Measurements from ENCODE around the gene RNU6-9.

Gene RNU6-9

GRCh38 chr19:918481-919198, 25.4 kb downstream of the RNU6-9 start:
- peaks cover 14% of the 10 kb centered on the region for H3K4me1 ChIP-seq
- H3K9me3 ChIP-seq, result no peaks in the 10 kb centered on the region
- H3K4me3 ChIP-seq, result peak overlapping the region; percentile 44
- no peaks in the 10 kb centered on the region for H3K36me3 ChIP-seq (replicated peaks)
- in situ Hi-C loops (cut with MboI; ENCODE audit: low sequenced_read_pairs), result no loop called here
- no peaks in the 10 kb centered on the region for H3K27me3 ChIP-seq (ENCODE audit: low read depth)
- DNase-seq (ENCODE audit: low spot score in 2 of 2), result peak in 1 of 2 experiments; percentile 60

- Histone ChIP-seq H3K27me3 (ENCODE audit: low read depth) (no peaks in the 10 kb centered on the region), H3K9me3 (no peaks in the 10 kb centered on the region), H3K4me1 (peaks cover 13% of the 10 kb centered on the region), H3K4me3 (peak overlapping the region; percentile 1; the same call in 1 of the 2 replicates), H3K36me3 (replicated peaks) (no peaks in the 10 kb centered on the region)
- in situ Hi-C loops (cut with MboI; ENCODE audit: low sequenced_read_pairs), result loop anchor here (5.0 to 10.0 kb wide), 2 partner anchors 68 to 325 kb away; partner anchors contain the start of genes ATP5F1D and MIDN
- DNase-seq (ENCODE audit: low spot score in 2 of 2), result no peak
These were observed 26.1 kb downstream of the RNU6-9 start for GRCh38 chr19:919199-920050.

GRCh38 chr19:920051-920864, 27.0 kb downstream of the RNU6-9 start:
- Histone ChIP-seq H3K4me3 (no peak overlapping the region), H3K4me1 (peaks cover 20% of the 10 kb centered on the region), H3K27me3 (ENCODE audit: low read depth) (no peaks in the 10 kb centered on the region), H3K9me3 (no peaks in the 10 kb centered on the region), H3K36me3 (replicated peaks) (no peaks in the 10 kb centered on the region)
- in situ Hi-C loops (cut with MboI; ENCODE audit: low sequenced_read_pairs), result loop anchor here (5.0 to 10.0 kb wide), 2 partner anchors 67 to 325 kb away; partner anchors contain the start of genes ATP5F1D and MIDN
- DNase-seq (ENCODE audit: low spot score in 2 of 2), result no peak

- peaks cover 11% of the 10 kb centered on the region for H3K4me1 ChIP-seq
- no peaks in the 10 kb centered on the region for H3K9me3 ChIP-seq
- in situ Hi-C loops (cut with MboI; ENCODE audit: low sequenced_read_pairs), result loop anchor here (5.0 to 10.0 kb wide), 2 partner anchors 63 to 320 kb away; partner anchors contain the start of genes ATP5F1D and MIDN
- H3K4me3 ChIP-seq, result peak overlapping the region; percentile 76
- peaks cover 8% of the 10 kb centered on the region for H3K36me3 ChIP-seq (replicated peaks)
- peak; percentile 34 to 73 for DNase-seq (ENCODE audit: low spot score in 2 of 2)
- H3K27me3 ChIP-seq (ENCODE audit: low read depth), result no peaks in the 10 kb centered on the region
These were observed 31.3 kb downstream of the RNU6-9 start for GRCh38 chr19:924553-925086.

GRCh38 chr19:925087-925525, 31.8 kb downstream of the RNU6-9 start:
- H3K4me1 ChIP-seq, result peaks cover 11% of the 10 kb centered on the region
- H3K9me3 ChIP-seq, result no peaks in the 10 kb centered on the region
- in situ Hi-C loops (cut with MboI; ENCODE audit: low sequenced_read_pairs), result loop anchor here (10.0 kb wide), 1 partner anchor 320 kb away; the partner anchor contains the start of genes ATP5F1D and MIDN
- no peaks in the 10 kb centered on the region for H3K27me3 ChIP-seq (ENCODE audit: low read depth)
- H3K4me3 ChIP-seq, result peak overlapping the region; percentile 76
- peaks cover 13% of the 10 kb centered on the region for H3K36me3 ChIP-seq (replicated peaks)
- peak in 1 of 2 experiments; percentile 73 for DNase-seq (ENCODE audit: low spot score in 2 of 2)

GRCh38 chr19:925526-926322, 32.4 kb downstream of the RNU6-9 start, which contains the start of gene ARID3A:
Gene ARID3A, plus strand, starts transcription at chr19:926035. Its CDS starts 3,494 bp downstream, at chr19:929529.
- Histone ChIP-seq H3K4me3 (peak within 1 kb of the TSS; percentile 76), H3K9me3 (no peaks in the 10 kb centered on the region), H3K36me3 (replicated peaks) (peaks cover 15% of the 10 kb centered on the region), H3K27me3 (ENCODE audit: low read depth) (no peaks in the 10 kb centered on the region), H3K4me1 (peaks cover 11% of the 10 kb centered on the region)
- in situ Hi-C loops (cut with MboI; ENCODE audit: low sequenced_read_pairs), result loop anchor here (10.0 kb wide), 1 partner anchor 319 kb away; the partner anchor contains the start of genes ATP5F1D and MIDN
- peak; percentile 80 to 90 for DNase-seq (ENCODE audit: low spot score in 2 of 2)

- peaks cover 19% of the 10 kb centered on the region for H3K36me3 ChIP-seq (replicated peaks)
- H3K27me3 ChIP-seq (ENCODE audit: low read depth), result no peaks in the 10 kb centered on the region
- H3K9me3 ChIP-seq, result no peaks in the 10 kb centered on the region
- no peak for DNase-seq (ENCODE audit: low spot score in 2 of 2)
- in situ Hi-C loops (cut with MboI; ENCODE audit: low sequenced_read_pairs), result loop anchor here (10.0 kb wide), 1 partner anchor 319 kb away; the partner anchor contains the start of genes ATP5F1D and MIDN
- H3K4me1 ChIP-seq, result peaks cover 11% of the 10 kb centered on the region
- H3K4me3 ChIP-seq, result peak overlapping the region; percentile 76
These were observed 33.0 kb downstream of the RNU6-9 start for GRCh38 chr19:926323-926588.

GRCh38 chr19:926589-927350, 33.5 kb downstream of the RNU6-9 start:
- peak overlapping the region; percentile 76 for H3K4me3 ChIP-seq
- H3K27me3 ChIP-seq (ENCODE audit: low read depth), result no peaks in the 10 kb centered on the region
- H3K9me3 ChIP-seq, result no peaks in the 10 kb centered on the region
- in situ Hi-C loops (cut with MboI; ENCODE audit: low sequenced_read_pairs), result loop anchor here (10.0 kb wide), 1 partner anchor 318 kb away; the partner anchor contains the start of genes ATP5F1D and MIDN
- peaks cover 19% of the 10 kb centered on the region for H3K36me3 ChIP-seq (replicated peaks)
- peak in 1 of 2 experiments; percentile 67 for DNase-seq (ENCODE audit: low spot score in 2 of 2)
- peaks cover 10% of the 10 kb centered on the region for H3K4me1 ChIP-seq

- DNase-seq (ENCODE audit: low spot score in 2 of 2), result peak in 1 of 2 experiments; percentile 67
- Histone ChIP-seq H3K4me1 (peaks cover 8% of the 10 kb centered on the region; the same call in 1 of the 2 replicates), H3K4me3 (peak overlapping the region; percentile 76), H3K36me3 (replicated peaks) (peaks cover 23% of the 10 kb centered on the region), H3K27me3 (ENCODE audit: low read depth) (no peaks in the 10 kb centered on the region), H3K9me3 (no peaks in the 10 kb centered on the region)
- in situ Hi-C loops (cut with MboI; ENCODE audit: low sequenced_read_pairs), result loop anchor here (10.0 kb wide), 1 partner anchor 317 kb away; the partner anchor contains the start of genes ATP5F1D and MIDN
These were observed 34.1 kb downstream of the RNU6-9 start for GRCh38 chr19:927351-927779.

- Histone ChIP-seq H3K4me1 (peaks cover 8% of the 10 kb centered on the region; the same call in 1 of the 2 replicates), H3K4me3 (peak overlapping the region; percentile 76; the same call in 1 of the 2 replicates), H3K36me3 (replicated peaks) (peaks cover 23% of the 10 kb centered on the region), H3K9me3 (no peaks in the 10 kb centered on the region), H3K27me3 (ENCODE audit: low read depth) (no peaks in the 10 kb centered on the region)
- in situ Hi-C loops (cut with MboI; ENCODE audit: low sequenced_read_pairs), result loop anchor here (10.0 kb wide), 1 partner anchor 317 kb away; the partner anchor contains the start of genes ATP5F1D and MIDN
- DNase-seq (ENCODE audit: low spot score in 2 of 2), result peak in 1 of 2 experiments; percentile 39
These were observed 34.6 kb downstream of the RNU6-9 start for GRCh38 chr19:927780-928401.
